Activated CD4-positive, alpha-beta T cell treated with anti-CD3 and anti-CD28 coated beads, Interleukin-2, amount 10 ng/mL, durations not matched to agents 24 days and 14 days (primary cell): ENCODE results near the gene POLR2C. TPM values are rescaled to one million over a fixed set of nuclear protein-coding genes. Genes with fewer than 3 reads are reported as not detected.

Experiments
- DNase-seq: peaks from one replicate; pipeline ENCODE4 v3.0.0; 2022
- H3K27ac Mint-ChIP-seq: one replicate; pipeline ENCODE4 v1.8.0; 2022; ENCODE audit warnings: mild to moderate bottlenecking, mixed read lengths
- H3K27me3 Mint-ChIP-seq: one replicate; pipeline ENCODE4 v1.8.0; 2022; ENCODE audit warnings: mixed read lengths
- H3K36me3 Mint-ChIP-seq: one replicate; pipeline ENCODE4 v1.8.0; 2022; ENCODE audit warnings: low read depth, mild to moderate bottlenecking, mixed read lengths
- H3K4me1 Mint-ChIP-seq: one replicate; pipeline ENCODE4 v1.8.0; 2021; ENCODE audit warnings: mixed read lengths
- H3K4me3 Mint-ChIP-seq: one replicate; pipeline ENCODE4 v1.8.0; 2022; ENCODE audit warnings: mild to moderate bottlenecking, moderate library complexity, mixed read lengths
- H3K9me3 Mint-ChIP-seq: one replicate; pipeline ENCODE4 v1.8.0; 2021; ENCODE audit warnings: mixed read lengths
- intact Hi-C: fragments of 100-400 bp; cut with micrococcal nuclease; formaldehyde crosslinking; loops from one replicate; pipeline ENCODE4 v1.15.1; 2023
- total RNA-seq: library from RNA; stranded (reverse); gene quantifications from 2 replicates; pipeline ENCODE4 v1.2.3, GENCODE V29; 2022

Gene POLR2C
- total RNA-seq, 1 donor from 2014 or later = 88.5 TPM

DNA sequence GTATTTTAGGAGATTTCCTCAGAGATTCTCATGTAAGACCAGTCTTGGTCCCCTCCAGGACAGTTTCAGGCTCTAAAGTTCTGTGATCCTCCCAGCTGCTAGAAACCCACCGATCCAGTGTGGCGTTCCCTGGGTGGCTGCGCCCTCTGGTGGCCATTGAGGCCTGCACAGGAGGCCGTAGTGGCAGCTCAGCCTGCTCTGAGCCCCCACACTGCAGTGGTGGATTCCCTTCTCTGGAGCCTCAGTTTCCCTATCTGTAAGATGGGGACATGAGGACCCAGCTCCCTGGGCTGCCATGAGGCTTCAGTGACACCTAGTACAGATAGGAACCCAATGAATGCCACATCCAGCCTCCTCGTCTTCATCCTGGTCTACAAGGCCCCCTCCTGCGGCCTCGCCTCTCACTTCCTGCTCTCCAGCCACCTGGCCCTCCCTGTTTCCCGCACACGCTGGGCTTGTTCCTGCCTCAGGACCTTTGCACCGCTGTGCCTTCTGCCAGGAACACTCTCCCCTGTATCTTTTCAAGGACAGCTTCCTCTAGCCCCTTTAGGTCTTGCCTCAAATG lies 57.4 kb downstream of the POLR2C start:
- peaks cover 7% of the 10 kb centered on the region for H3K4me1 Mint-ChIP-seq
- H3K4me3 Mint-ChIP-seq = no peak overlapping the region
- peak; percentile 94 for DNase-seq
- H3K27ac Mint-ChIP-seq = no peak overlapping the region
- peaks cover 6% of the 10 kb centered on the region for H3K36me3 Mint-ChIP-seq
- intact Hi-C loops = loop anchor here (1.0 to 2.0 kb wide), 4 partner anchors 44 to 220 kb away; partner anchors contain the start of gene POLR2C
- no peaks in the 10 kb centered on the region for H3K9me3 Mint-ChIP-seq
- no peaks in the 10 kb centered on the region for H3K27me3 Mint-ChIP-seq

Other genes with a start within 250 kb of the POLR2C start
- gene ARL2BP, start 217.4 kb upstream of the POLR2C start, total RNA-seq = 24.9 and 26.7 TPM in 2 replicates
- gene PLLP, start 178.0 kb upstream of the POLR2C start, total RNA-seq = not detected in 2 replicates
- gene CCL22, start 103.9 kb upstream of the POLR2C start, total RNA-seq = 14.1 and 14.6 TPM in 2 replicates
- gene CX3CL1, start 90.2 kb upstream of the POLR2C start, total RNA-seq = not detected in 2 replicates
- gene CCL17, start 57.9 kb upstream of the POLR2C start, total RNA-seq = 0.66 TPM in 1 of 2 replicates, not detected in the other
- gene CIAPIN1, start 15.3 kb upstream of the POLR2C start, total RNA-seq = 85.4 TPM in 2 replicates
- 55.2 and 56.7 TPM in 2 replicates for gene COQ9, start 15.2 kb upstream of the POLR2C start, total RNA-seq
- 4.2 and 4.3 TPM in 2 replicates for gene DOK4, start 23.8 kb downstream of the POLR2C start, total RNA-seq
- 6.0 and 6.7 TPM in 2 replicates for gene CCDC102A, start 73.9 kb downstream of the POLR2C start, total RNA-seq
- gene ADGRG5, start 80.0 kb downstream of the POLR2C start, total RNA-seq = 5.4 and 6.1 TPM in 2 replicates
- 3.8 and 4.8 TPM in 2 replicates for gene ADGRG1, start 166.0 kb downstream of the POLR2C start, total RNA-seq
- not detected in 2 replicates for gene ADGRG3, start 205.6 kb downstream of the POLR2C start, total RNA-seq
- 0.09 TPM in 1 of 2 replicates, not detected in the other for gene DRC7, start 232.1 kb downstream of the POLR2C start, total RNA-seq